SU-DHL-6 (cell line): ENCODE results near the gene SYTL2.

Source experiments
- CTCF ChIP-seq: fragments of 200-600 bp; sonication (generic); IDR thresholded peaks from one replicate; pipeline ENCODE4 v1.5.1; 2017; ENCODE audit warnings: antibody characterized with exemption, mild to moderate bottlenecking, low read length, moderate library complexity; ENCODE audit not compliant: insufficient read depth, poor library complexity, severe bottlenecking
- EZH2phosphoT487 ChIP-seq: fragments of 200-600 bp; sonication (generic), shearing (Covaris generic); conservative IDR thresholded peaks from 2 replicates; pipeline ENCODE4 v1.6.1; 2018; ENCODE audit warnings: mild to moderate bottlenecking, antibody characterized with exemption, low read length, moderate library complexity, mixed read lengths

GRCh38 chr11:85848006-85848405, 37.1 kb upstream of the SYTL2 start:
- no peak for TF ChIP-seq CTCF
- TF ChIP-seq EZH2phosphoT487 = no peak
